Natural killer cell (primary cell): Measurements from ENCODE around the gene EIPR1. TPM values are rescaled to one million over a fixed set of nuclear protein-coding genes. Genes with fewer than 3 reads are reported as not detected.

Experiments used
- ATAC-seq, 3 donors: fragments of 150-1000 bp in 2 of 3; fragments of 200-7000 bp in 1 of 3; cut with Tn5 transposase; 1 replicate in 1 of 3; 2 replicates in 2 of 3; pipeline ENCODE4 v1.10.0; 2021; ENCODE audit warnings: mild to moderate bottlenecking in 2 of 3, moderate library complexity in 2 of 3
- DNase-seq, 2 donors: peaks; one replicate each; pipeline versions ENCODE4 v3.0.0 to v3.0.0-alpha.2; 2013 to 2021; ENCODE audit warnings: mixed read lengths in 1 of 2
- H3K27ac ChIP-seq: one replicate; pipeline ENCODE4 v1.5.1; 2013; ENCODE audit warnings: mild to moderate bottlenecking, low read length
- H3K27me3 ChIP-seq: one replicate; pipeline ENCODE4 v1.6.1; 2013; ENCODE audit warnings: low read length; ENCODE audit not compliant: control insufficient read depth, insufficient read depth
- H3K36me3 ChIP-seq: one replicate; pipeline ENCODE4 v1.6.1; 2013; ENCODE audit warnings: low read length; ENCODE audit not compliant: control insufficient read depth, insufficient read depth
- H3K4me1 ChIP-seq: one replicate; pipeline ENCODE4 v1.6.1; 2013; ENCODE audit warnings: low read length; ENCODE audit not compliant: control insufficient read depth, insufficient read depth
- H3K4me3 ChIP-seq: one replicate; pipeline ENCODE4 v1.5.1; 2013; ENCODE audit warnings: low read length
- H3K9me3 ChIP-seq: one replicate; pipeline ENCODE4 v1.6.1; 2013; ENCODE audit warnings: low read length; ENCODE audit not compliant: control insufficient read depth, insufficient read depth
- H3K27ac Mint-ChIP-seq, 2 donors: one replicate each; pipeline ENCODE4 v1.8.0; 2022; ENCODE audit warnings: mild to moderate bottlenecking in 2 of 2, mixed read lengths in 2 of 2, moderate library complexity in 1 of 2
- H3K27me3 Mint-ChIP-seq, 2 donors: one replicate each; pipeline ENCODE4 v1.8.0; 2022; ENCODE audit warnings: low read depth in 2 of 2, mixed read lengths in 2 of 2
- H3K36me3 Mint-ChIP-seq: one replicate; pipeline ENCODE4 v1.8.0; 2022; ENCODE audit warnings: mixed read lengths
- H3K4me1 Mint-ChIP-seq, 2 donors: one replicate each; pipeline ENCODE4 v1.8.0; 2022; ENCODE audit warnings: mixed read lengths in 2 of 2
- H3K4me3 Mint-ChIP-seq: one replicate; pipeline ENCODE4 v1.8.0; 2022; ENCODE audit warnings: mild to moderate bottlenecking, moderate library complexity, mixed read lengths
- H3K9me3 Mint-ChIP-seq, 2 donors: one replicate each; pipeline ENCODE4 v1.8.0; 2022; ENCODE audit warnings: mixed read lengths in 2 of 2
- CTCF ChIP-seq: fragments of 200-600 bp; IDR thresholded peaks from one replicate; pipeline ENCODE4 v1.8.0; 2022; ENCODE audit warnings: antibody characterized with exemption
- WGBS: methylation state at CpG from one replicate; pipeline ENCODE4 v1.1.7; 2013; ENCODE audit warnings: missing lambda C conversion rate; ENCODE audit not compliant: insufficient coverage; 5-methylcytosine and 5-hydroxymethylcytosine counted together
- intact Hi-C: fragments of 100-400 bp; cut with micrococcal nuclease; formaldehyde crosslinking; loops from one replicate; pipeline ENCODE4 v1.14.2; 2022
- total RNA-seq, 4 donors: library from RNA; stranded (reverse); fragments of 120-200 nt in 1 of 4; gene quantifications; one replicate each; pipeline versions ENCODE4 v1.2.3 to v1.2.4, GENCODE V29; 2013 to 2022

EIPR1 gene
- total RNA-seq, 3 donors from 2014 or later (not counting 1 experiment from before 2014, with no cell fraction given) = 26.8 to 28.8 (median 27.9) TPM

DNA sequence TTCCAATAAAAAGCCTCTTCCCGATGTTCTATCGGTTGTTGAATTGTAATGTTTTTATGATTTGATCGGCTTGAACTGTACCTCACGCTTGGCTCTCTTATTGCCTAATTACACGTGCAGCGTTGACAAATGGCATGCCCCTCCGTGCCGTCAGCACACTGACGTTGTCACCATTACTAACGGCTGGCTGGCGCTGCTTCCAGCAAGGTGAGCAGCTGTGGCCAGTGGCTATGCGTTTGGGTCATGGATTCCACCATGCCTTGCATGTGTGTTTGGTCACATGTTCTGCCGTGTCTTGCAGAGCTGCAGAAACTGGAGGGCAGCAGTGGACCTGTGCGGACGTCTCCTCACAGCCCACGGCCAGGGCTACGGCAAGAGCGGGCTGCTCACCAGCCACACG is 44.0 kb upstream of the EIPR1 start:
- Histone ChIP-seq H3K27ac (no peak overlapping the region), H3K27me3 (no peaks in the 10 kb centered on the region), H3K9me3 (no peaks in the 10 kb centered on the region), H3K4me1 (no peaks in the 10 kb centered on the region), H3K36me3 (peaks cover 43% of the 10 kb centered on the region), H3K4me3 (no peak overlapping the region)
- TF ChIP-seq CTCF = no peak
- peaks cover 8 to 20% of the 10 kb centered on the region in 2 donors for H3K4me1 Mint-ChIP-seq
- H3K27me3 Mint-ChIP-seq = no peaks in the 10 kb centered on the region
- WGBS = 94% methylated on average over 19 of the region's 19 CpGs
- H3K27ac Mint-ChIP-seq = no peak overlapping the region
- intact Hi-C loops = no loop called here
- no peak for DNase-seq
- no peak overlapping the region for H3K4me3 Mint-ChIP-seq
- no peaks in the 10 kb centered on the region for H3K9me3 Mint-ChIP-seq
- peaks cover 8% of the 10 kb centered on the region for H3K36me3 Mint-ChIP-seq
- ATAC-seq = no peak

DNA sequence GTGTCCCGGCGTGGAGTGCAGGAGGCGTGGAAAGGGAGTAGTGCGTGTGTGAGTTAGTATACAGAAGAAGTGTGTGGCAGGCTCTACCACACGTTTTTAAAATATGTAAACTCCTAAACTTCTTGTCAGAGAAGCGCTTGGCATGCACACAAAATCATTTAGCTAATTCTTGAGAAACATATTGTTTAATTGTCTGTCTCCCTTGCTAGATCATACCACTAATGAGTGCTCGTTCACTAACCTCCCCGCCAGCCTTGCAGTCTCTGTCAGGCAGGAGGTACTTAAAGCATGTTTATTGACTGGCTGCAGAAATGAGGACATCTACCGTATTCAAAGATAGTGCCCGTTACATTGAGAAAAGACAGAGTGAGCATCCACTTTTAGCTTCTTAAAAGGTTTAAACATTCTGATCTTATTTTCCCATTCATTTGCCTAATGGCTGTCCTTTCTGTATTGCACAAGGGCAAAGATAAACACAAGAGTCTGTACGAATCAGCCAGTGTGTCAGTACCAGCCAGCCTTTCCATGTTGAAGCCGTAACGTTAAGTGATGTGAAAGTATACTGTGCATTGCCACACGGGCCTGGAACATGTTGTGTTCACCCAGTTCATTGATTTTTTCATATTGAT is 43.3 kb upstream of the EIPR1 start:
- ATAC-seq = no peak
- intact Hi-C loops = no loop called here
- peaks cover 37% of the 10 kb centered on the region for H3K36me3 ChIP-seq

GRCh38 chr2:3420076-3420768 is 42.6 kb upstream of the EIPR1 start:
- intact Hi-C loops = no loop called here

More for the DNA sequence above, 43.3 kb upstream of the EIPR1 start:
- Histone ChIP-seq H3K27ac (no peak overlapping the region), H3K4me1 (no peaks in the 10 kb centered on the region), H3K9me3 (no peaks in the 10 kb centered on the region), H3K4me3 (no peak overlapping the region), H3K27me3 (no peaks in the 10 kb centered on the region)
- Mint-ChIP-seq H3K9me3 (no peaks in the 10 kb centered on the region), H3K4me3 (no peak overlapping the region), H3K4me1 (peaks cover 8 to 20% of the 10 kb centered on the region in 2 donors), H3K27ac (peak overlapping the region in 1 of 2 donors; percentile 31), H3K36me3 (peaks cover 8% of the 10 kb centered on the region), H3K27me3 (no peaks in the 10 kb centered on the region)
- TF ChIP-seq CTCF = no peak
- over 99% methylated on average over 13 of the region's 14 CpGs for WGBS
- DNase-seq = no peak

More at GRCh38 chr2:3420076-3420768, 42.6 kb upstream of the EIPR1 start:
- Histone ChIP-seq H3K9me3 (no peaks in the 10 kb centered on the region), H3K27me3 (no peaks in the 10 kb centered on the region), H3K27ac (no peak overlapping the region), H3K4me3 (no peak overlapping the region), H3K4me1 (no peaks in the 10 kb centered on the region), H3K36me3 (peaks cover 31% of the 10 kb centered on the region)
- Mint-ChIP-seq H3K4me1 (peaks cover 8 to 20% of the 10 kb centered on the region in 2 donors), H3K9me3 (no peaks in the 10 kb centered on the region), H3K27ac (peak overlapping the region in 1 of 2 donors; percentile 31), H3K27me3 (no peaks in the 10 kb centered on the region), H3K4me3 (no peak overlapping the region), H3K36me3 (peaks cover 8% of the 10 kb centered on the region)
- no peak for TF ChIP-seq CTCF
- ATAC-seq = no peak
- DNase-seq = no peak
- WGBS = 95% methylated on average over 13 of the region's 13 CpGs
